NCI-H748 treated with DMSO at 0.1 percent for 48 hours (cell line): Measurements from ENCODE around the gene THAP7.
"Not testable (repeated sequence)": the region's sequence is repeated elsewhere in the genome, so short reads cannot be mapped to it uniquely, and the experiment has no call there.

Experiments used
- DNase-seq: peaks from one replicate; lab custom pipeline; 2025; lab: John Stamatoyannopoulos, UW

Gene THAP7

GRCh38 chr22:21001601-21002325, at the start of gene THAP7:
Gene THAP7 (minus strand): TSS chr22:21002118. CDS start chr22:21001911, 207 bp downstream.
- DNase-seq, result peak; percentile 80

GRCh38 chr22:21051145-21051830, 49.4 kb upstream of the THAP7 start:
- no peak for DNase-seq

DNA sequence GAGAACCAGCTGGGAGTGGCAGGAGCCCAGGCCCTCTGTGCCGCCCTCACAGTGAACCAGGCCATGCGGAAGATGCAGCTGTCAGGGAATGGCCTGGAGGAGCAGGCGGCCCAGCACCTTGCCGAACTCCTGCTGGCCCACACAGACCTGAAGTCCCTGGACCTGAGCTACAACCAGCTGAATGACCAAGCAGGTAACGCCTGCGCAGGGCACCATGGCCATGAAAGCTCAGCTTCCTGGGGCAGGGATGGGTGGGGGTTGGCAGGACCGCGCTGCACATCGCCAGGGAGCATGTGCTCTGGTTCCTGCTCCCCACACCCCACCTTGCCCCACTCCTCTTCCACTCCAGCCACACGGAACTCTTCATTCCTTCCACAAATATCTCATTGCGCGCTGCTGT, 47.0 kb upstream of the THAP7 start:
- DNase-seq, result not testable (repeated sequence)

GRCh38 chr22:21048448-21048847, 46.5 kb upstream of the THAP7 start:
- not testable (repeated sequence) for DNase-seq

DNA sequence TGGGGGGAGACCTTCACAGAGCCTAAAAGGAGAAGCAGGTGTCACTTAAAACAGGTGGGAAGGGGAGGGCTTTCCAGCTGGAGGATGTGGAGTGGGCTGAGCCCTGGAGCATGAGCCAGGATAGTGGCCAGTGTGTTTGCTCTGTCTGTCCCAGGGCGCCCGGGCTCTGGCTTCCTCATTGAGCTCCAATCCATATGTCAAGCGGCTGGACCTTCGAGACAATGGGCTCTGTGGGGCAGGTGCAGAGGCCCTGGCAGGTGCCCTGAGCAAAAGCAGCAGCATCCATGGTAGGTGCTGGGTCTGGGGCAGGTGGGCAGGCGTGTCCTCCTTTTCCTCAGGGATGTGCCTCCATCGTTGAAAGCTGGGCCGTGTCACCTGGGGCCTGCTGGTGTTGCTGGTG, 45.8 kb upstream of the THAP7 start:
- DNase-seq, result no peak

- DNase-seq, result no peak
These were observed 45.2 kb upstream of the THAP7 start for GRCh38 chr22:21047035-21047661.

- peak; percentile 71 for DNase-seq
These were observed 43.8 kb upstream of the THAP7 start, which contains the start of gene LRRC74B for GRCh38 chr22:21045585-21046294. Gene LRRC74B (plus strand): TSS chr22:21045946. CDS start chr22:21045987, 41 bp downstream.

- DNase-seq, result no peak
These were observed 43.1 kb upstream of the THAP7 start for GRCh38 chr22:21044931-21045584.

- DNase-seq, result no peak
These were observed 42.1 kb upstream of the THAP7 start for GRCh38 chr22:21043860-21044535.

DNA sequence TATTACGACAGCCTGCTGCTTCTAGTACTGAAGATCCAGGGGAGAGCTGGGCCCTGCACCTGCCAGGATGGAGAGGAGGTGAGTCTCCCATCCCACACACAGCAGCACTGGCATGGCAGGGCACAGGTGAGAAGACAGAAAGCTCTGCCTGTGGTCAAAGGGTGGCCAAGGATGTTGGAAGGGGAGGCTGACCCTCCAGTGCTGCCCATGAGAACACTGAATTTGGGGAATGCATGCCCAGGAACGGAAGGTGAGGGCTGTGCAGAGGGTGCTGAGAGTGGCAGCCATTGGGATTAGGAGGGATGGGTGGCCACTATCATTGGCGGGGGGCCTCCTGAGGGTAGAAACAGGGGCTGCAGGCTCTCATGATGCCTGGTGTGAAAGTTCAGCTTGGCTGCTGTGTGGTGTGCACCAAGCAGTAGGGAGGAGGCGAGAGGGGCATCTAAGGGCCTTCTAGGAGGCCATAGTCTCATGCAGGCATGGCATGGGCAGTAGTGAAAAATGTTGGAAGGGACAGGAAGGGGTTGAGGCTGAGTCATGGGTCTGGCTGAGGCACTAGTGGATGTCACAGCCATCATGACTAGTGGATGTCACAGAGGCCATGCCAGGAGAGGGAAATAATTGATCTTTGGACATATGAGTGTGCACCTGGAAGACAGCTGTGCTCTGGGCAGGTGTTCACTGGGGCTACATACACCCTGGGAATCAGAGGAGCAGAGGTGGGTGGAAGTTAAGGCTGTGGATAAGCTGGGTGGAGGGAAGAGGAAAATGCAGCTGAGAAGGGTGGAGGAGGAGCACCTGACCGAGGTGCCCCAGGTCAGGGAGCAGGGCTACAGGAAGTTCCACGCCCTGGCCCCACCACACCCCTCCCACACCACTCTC, 41.3 kb upstream of the THAP7 start:
- no peak for DNase-seq

GRCh38 chr22:21041937-21042336, 40.0 kb upstream of the THAP7 start:
- DNase-seq, result no peak

DNA sequence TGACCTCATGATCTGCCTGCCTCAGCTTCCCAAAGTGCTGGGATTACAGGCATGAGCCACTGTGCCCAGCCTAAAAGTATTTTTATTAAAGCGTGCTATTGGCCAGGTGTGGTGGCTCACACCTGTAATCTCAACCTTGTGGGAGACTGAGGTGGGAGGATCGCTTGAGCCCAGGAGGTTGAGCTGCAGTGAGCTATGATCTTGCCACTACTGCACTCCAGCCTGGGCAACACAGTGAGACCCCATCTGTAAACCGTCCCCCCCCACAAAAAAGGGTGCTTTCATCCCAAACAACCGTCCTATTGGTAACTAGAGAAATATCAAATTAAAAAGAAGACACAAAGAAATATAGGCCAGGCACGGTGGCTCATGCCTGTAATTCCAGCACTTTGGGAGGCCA, 37.2 kb upstream of the THAP7 start:
- not testable (repeated sequence) for DNase-seq

GRCh38 chr22:21038405-21038804, 36.5 kb upstream of the THAP7 start:
- DNase-seq, result no peak

DNA sequence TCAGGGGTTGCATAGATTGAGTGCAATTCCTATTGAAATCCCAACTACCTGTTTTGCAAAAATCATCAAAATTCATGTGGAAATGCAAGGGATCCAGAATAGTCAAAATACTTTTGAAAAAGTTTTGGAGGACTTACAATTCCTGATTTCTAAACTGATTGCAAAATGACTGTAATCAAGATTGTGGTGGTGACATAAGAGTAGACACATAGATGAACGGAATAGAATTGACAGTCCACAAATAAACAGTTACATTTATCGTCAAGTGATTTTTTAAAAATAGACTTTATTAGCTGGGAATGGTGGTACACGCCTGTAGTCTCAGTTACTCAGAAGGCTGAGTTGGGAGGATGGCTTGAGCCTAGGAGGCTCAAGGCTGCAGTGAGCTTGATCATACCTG, 33.1 kb upstream of the THAP7 start:
- no peak for DNase-seq

DNA sequence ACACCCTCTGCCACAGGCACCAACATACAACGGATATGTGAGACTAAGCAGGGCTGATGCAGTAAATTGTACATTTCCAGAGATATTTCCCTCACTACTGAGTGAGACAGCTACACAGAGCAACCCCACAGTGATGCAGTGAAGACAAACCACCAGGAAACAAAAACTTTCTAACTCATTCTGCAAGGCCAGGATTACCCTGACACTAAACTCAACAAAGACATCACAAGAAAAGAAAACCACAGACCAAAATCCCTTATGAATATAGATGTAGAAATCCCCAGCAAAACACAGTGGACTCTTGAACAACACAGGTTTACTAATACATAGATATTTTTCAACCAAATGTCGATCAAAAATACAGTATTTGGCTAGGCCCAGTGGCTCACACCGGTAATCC, 32.0 kb upstream of the THAP7 start:
- DNase-seq, result no peak

DNA sequence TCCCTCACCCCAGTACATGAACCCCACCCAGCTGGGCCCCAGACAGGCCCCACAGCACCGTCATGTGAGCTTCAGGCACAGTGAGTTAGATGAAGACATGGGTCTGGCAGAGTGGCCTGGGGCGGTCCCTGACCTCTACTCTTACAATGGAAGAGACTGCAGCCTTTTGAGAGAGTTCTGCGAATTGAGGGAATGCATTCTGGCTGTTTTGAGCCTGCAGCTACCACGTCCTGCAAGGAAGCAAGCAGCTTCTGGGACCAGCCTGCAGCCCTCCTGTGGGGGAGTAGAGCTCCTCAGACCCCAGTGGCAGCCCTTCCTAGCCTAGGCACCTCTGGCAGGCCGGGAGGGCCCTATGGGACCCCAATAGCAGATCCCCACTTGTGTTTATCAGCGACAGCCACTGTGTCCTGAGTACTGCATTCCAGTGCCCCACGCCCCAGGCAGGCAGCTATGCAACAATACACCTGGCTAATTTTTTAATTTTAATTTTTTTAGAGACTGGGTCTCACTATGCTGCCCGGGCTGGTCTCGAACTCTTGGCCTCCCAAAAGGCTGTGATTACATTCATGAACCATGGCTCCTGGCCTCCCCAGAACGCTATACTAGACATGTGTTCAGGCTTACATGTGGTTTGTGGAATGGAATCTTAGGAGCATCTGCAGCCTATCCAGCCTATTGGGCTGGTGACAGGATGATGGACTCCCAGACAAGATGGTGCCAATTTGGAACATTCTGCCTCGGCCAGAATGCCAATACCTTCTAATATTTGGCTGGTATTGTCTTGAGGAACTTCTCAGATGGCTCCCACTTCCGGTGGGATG, 31.2 kb upstream of the THAP7 start:
- no peak for DNase-seq

DNA sequence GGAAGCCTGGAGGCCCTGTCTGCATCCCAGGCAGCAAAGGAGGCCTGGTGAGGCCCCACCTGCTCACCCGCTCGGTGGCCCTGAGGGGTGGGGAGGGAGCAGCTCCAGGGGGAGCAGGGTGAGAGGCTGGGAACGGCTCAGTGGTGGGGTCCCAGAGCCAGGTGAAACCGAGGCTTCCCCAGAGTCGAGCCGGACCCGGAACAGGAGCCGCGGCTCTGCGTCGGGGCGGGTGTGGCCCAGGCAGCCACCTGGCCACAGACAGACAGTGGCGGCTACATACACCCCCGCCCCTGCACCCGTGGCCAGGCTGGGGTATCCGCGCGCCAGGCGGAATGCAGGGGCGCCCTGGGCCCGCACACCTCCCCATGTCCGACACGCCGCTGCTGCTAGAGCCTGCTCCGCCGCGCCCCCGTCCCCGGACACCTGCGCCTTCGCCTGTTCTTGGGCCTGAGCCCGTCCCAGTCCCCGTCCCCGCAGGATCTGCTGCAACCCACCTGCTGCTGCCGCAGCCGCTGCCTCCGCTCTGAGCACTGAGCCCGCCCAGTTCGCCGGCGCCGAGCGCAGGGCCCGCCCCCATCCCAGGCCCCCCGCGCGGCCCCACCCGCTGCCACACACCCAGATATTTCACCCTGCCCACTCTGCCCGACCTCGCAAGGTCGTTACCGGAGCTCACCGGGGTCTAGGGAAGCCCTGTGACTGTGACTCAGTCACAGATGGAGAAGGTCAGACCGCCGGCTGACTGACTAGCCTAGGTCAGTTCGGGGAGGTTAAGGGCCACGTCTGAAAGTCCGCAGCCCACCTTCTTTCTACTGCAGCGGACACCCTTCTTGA, 30.3 kb upstream of the THAP7 start, which contains the start of gene SLC7A4:
TSS of gene SLC7A4 (minus strand) at position 525 of the 831 bp plus-strand sequence. CDS start 749 bp downstream, outside the sequence.
- DNase-seq, result no peak

DNA sequence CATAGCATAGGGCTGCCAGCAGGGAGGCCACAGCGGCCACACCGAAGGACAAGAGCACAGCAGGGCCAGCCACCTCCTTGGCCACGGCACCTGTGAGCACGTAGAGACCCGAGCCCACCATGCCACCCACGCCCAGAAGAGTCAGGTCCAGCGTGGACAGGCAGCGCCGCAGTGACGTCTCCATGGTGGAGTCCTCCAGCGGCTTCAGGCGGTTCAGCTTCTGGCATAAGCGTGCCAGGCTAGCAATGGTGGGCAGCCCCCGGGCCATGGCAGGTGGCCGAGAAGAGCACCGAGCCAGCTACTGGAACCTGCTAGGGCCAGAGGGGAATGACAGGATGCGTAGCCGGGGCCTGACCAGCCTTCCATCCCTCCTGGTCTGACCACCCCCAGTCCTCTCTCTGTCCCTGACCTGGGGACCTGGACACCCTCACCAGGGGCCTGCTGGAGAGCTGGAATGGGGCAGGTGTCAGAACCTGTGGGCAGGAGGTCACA, 29.7 kb upstream of the THAP7 start:
- DNase-seq, result no peak
